Epidermal melanocyte (primary cell): ENCODE results near the gene ERFE.

ENCODE experiments used
- DNase-seq: peaks from one replicate; pipeline ENCODE4 v3.0.0; 2011; ENCODE audit warnings: low spot score; ENCODE audit not compliant: insufficient read length

The ERFE gene

DNA sequence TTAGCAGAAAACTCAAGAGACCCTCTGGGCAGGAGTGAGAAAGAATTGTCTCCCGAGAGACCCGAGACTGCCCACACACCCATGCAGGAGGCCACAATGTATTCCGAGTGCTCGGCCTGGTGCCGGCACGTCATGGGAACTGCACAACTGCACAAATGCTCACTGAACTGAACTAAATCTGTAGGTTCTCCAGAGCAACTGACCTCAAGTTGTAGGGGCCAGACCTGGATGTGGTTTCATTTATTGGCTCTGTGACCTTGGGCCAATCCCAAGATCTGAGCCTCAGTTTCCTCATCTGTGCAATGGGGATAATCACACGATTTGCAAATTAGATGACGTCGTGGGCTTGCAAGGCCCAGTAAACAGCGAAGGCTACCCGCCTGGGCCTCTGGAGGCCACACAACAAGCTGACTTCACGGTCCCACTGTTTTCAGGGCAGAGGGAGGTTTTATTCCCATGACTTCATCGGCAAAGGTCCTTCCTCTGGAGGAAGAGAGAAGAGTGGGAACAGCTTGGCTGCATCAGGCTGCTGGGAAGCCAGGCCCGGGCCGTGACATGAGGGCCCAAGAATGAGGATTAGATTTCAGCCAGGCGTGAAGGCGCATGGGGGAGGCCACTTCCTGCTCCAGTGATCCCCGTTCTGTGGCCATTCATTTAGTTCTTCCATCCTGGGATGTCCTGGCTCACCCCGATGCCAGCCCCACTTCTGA is 3.6 kb upstream of the ERFE start:
- DNase-seq = no peak

- no peak for DNase-seq
Measured at GRCh38 chr2:238155761-238156694, 2.7 kb upstream of the ERFE start.

DNA sequence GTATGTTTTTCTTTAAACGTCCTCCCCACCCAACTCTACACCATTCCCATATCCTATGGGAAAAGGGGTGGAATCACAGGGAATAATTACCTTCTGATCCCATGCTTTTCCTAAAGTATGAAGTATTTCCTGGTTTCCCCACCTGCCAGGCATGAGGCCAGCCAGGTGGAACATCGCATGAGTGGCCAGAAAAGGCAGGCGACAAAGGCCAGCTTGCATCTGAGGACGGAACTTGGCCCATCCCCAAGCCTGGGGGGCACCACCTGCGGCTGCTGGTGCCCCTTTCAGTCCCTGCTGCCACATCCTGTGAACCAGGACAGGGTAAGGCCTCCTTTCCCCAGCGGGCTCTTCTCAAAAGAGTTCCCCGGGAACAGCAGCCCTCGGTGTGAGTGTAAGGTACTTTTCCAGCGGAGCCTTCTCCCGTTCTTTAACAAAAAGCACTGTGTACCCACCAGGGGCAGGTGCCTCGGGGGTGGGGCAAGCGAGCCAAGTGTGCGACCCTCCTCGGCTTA is 1.2 kb upstream of the ERFE start:
- DNase-seq = no peak

- no peak for DNase-seq
Measured at GRCh38 chr2:238158018-238158508, 707 bp upstream of the ERFE start.

DNA sequence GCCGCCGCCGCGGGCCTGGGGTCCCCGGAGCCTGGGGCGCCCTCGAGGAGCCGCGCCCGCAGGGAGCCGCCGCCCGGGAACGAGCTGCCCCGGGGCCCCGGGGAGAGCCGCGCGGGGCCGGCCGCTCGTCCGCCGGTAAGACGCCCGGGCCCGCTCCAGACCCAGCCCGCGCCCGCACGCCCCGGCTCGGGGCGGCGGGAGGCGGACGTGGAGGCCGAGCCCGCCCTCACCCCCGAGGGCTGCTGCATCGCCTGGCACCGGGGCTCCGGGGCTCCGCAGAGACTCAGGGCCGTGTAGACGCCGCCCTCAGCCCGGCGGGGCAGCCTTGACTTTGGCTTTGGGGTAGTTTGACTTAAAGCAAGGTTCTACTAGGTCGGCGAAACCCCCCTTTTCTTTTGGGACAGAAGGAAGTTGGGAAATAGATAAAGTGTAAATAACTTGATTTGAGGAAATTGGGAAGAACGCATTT is 335 bp downstream of the ERFE start:
- DNase-seq = no peak

DNA sequence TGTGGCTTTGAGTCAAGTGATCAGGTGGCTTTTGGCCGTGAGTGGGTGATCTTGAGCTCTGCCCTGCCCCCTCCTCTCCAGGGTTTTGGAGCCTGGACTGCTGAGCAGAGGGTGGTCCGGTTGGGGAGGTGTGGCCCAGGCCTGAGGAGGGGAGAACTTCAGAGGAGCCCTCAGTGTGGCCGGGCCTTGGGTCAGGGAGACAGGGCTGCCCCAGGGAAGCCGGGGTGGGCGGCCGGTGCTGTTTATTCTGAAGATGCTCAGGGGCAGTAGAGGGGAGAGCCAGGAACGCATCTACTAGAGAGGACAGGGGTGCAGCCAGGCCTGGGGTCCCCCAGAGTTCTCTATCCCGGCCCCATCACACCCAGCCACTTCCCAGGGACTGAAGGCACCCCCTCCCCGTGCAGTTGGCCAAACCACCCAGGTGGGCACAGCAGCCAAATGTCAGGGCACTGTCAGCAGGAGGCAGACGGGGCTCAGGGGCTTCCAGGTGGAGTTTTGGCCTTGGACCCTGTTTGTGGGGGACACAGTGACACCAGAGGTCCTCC is 963 bp downstream of the ERFE start:
- no peak for DNase-seq

DNA sequence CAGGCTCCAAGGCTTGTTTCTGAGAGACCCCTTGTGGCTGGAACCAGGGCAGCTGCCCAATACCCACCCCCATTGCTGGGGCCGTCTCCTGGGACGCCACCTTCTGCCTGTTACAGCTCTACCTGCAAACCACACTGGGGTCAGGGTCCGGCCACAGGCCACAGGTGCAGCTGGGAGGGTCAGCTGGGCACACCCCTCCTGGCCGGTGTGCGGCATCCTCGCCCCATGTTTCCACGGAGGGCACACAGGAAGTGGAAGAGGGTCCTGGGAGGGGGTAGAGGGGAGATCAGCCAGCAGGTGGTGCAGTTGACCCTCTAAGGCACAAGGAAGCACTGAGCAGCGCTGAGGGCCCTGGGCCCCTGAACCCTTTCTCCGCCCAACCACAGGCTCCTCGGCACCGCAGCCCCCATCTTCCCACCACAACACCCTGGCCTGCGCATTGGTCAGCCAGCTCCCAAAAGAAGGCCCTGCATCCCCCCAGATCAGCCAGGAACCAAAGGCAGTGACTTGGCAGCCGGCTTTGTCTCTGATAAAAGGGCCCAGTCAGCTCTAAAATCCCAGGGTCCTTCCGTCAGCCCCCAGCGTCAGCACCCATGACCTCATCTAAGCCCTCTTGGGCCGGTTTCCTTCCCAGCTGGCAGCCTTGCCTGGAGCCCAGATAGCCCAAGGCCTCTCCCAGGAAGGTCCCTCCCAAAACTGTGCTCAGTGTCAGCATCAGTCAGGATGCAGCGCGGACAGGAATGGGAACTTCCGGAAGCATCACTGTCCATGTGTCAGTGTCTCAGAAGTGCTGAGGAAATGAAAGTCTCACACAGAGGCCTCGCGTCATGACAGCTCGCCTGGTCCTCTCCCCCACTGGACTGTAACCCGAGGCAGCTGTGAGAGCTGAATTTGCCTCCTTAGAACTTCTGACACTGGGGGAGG is 1.7 kb downstream of the ERFE start:
- no peak for DNase-seq

DNA sequence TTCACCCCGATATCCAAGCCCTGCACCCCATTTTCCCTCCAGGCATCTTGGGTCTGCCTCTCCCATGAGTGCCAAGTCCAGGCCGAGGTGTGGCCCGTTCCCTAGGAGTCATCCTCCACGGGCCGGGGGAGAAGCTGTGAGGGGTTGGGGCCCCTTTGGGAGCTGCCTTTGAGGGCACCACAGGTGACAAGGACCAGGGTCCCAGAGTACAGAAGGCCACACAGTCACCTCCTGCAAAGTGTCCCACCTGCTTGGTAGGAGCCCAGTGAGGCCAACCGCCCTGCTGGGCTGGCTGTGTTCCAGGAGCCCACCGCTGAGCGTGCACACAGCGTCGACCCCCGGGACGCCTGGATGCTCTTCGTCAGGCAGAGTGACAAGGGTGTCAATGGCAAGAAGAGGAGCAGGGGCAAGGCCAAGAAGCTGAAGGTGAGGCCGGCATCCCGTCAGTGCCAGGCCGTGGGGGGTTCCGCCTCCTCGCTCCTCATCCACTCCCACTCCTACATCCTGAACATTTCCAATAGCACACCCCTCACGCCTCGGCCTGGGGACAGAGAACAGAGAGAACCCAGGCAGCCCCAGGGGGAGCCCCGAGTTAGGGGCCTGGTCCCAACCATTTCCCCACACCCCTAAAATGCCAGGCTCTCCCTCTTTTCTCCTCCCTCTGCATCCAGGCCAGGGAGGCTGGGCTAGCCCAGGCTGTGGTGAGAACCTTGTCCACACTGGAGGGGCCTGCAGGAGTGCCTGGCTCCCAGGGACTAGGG is 2.7 kb downstream of the ERFE start:
- no peak for DNase-seq

DNA sequence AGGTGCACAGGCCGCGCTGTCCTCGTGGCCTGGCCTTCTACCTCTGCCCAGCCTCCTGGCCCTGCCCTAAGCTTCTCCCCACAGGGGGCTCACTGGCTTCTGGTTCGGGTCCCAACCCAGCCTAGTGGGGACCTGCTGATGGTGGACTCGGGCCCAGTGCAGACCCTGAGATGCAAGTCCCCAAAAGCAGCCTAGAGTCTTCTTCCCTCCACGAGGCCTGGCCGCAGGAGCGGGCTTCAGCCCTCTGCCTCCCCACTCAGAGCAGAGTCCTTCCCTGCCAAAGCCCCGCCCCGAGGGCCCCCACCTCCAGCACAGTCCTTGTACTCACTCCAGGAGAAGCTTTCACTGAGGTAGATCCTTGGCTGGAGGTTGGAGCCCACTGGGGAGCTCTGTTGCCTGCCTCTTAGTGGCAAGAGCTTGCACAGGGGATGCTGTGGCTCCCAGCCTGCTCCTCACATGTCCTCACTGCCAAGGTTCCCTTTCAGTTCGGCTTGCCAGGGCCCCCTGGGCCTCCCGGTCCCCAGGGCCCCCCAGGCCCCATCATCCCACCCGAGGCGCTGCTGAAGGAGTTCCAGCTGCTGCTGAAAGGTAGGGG is 3.6 kb downstream of the ERFE start:
- DNase-seq = no peak

DNA sequence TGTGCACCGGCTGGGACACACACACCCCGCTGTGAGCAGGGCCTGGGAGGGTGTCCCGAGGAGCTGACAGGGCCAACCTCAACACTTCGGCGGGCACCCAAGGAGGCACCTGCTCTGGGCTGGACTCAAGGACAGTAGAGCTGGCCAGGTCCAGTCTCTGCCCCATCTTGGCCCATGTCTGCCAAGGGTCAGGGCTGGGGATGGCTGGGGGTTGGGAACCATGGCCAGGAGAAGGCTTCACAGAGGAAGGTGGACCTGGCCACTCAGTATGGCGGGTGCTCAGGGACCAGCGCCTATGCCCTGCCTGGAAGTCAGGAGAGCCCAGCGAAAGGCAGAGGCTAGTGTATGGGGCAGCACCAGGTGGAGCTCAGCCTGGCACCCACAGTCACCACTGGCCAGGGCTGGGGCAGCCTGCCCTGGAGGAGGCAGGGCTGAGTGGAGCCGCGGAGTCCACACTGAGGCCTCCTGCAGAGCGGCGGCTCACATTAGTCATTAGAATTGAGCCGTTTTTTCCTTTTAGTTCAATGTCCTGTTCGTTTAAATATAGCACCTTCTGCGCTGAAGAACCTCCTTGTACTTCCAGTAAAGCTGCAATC is 4.2 kb downstream of the ERFE start:
- no peak for DNase-seq

DNA sequence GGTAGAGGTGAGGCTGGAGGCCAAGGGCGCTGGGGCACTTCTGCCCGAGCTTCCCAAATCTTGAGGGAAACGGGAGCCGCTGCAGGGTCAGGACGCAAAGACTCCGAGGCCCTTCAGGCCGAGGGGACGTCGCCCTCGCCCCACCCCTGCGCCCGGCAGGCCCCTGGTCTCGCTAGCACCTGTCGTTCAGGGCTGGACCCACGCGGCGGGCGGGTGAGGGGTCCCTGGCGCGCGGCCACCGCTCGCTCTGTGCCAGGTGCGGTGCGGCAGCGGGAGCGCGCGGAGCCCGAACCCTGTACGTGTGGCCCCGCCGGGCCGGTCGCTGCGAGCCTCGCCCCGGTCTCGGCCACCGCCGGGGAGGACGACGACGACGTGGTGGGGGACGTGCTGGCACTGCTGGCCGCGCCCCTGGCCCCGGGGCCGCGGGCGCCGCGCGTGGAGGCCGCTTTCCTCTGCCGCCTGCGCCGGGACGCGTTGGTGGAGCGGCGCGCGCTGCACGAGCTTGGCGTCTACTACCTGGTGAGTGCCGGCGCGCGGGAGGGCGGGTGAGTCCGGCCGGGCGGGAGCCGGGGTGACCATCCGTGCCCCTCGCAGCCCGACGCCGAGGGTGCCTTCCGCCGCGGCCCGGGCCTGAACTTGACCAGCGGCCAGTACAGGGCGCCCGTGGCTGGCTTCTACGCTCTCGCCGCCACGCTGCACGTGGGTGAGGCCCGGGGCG is 4.9 kb downstream of the ERFE start:
- DNase-seq = no peak

GRCh38 chr2:238164906-238165287 is 6.1 kb downstream of the ERFE start:
- DNase-seq = no peak

GRCh38 chr2:238165288-238165921 is 6.6 kb downstream of the ERFE start:
- no peak for DNase-seq

GRCh38 chr2:238166391-238167343 is 7.9 kb downstream of the ERFE start:
- DNase-seq = no peak

DNA sequence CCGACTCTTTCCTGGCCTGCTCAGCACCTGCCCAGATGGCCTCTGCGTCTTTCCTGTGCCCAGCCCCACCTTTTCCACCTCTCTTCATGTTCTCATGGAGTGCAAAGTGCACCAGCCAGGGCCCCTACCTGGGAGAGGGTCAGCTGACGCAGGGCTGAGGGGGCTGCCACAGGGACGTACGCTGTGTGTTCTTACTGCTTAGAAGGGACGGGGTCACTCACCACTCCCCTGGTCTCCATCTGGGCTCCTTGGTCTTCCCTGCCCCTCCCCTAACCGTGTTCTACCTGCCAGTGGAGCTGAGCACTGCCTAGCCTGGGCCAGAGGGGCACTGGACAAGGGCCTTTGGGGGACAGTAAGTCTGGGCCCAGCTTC is 8.6 kb downstream of the ERFE start:
- no peak for DNase-seq

GRCh38 chr2:238167761-238168160 is 9.0 kb downstream of the ERFE start:
- DNase-seq = no peak
